ENCODE measurements around the gene RAG2.

DNA sequence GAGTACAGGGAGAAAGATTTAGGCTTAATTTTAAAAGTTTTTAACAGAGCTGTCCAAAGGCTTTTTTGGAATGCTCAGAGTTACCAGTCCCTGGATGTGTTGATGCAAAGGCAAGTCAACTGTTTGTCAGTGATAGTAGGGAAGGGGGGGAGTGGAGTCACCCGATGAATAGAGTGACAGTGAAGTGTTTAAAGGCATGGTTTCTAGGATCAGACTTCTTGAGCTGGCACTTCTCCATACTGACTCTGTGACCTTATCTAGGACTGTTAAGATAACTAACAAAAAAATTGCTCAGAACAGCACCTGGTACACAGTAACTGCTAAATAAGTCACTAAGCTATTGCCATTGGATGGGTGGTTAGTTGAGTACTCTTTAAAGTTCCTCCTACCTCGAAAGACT lies 11.3 kb upstream of the RAG2 start:
- TF ChIP-seq, protein P1, sequence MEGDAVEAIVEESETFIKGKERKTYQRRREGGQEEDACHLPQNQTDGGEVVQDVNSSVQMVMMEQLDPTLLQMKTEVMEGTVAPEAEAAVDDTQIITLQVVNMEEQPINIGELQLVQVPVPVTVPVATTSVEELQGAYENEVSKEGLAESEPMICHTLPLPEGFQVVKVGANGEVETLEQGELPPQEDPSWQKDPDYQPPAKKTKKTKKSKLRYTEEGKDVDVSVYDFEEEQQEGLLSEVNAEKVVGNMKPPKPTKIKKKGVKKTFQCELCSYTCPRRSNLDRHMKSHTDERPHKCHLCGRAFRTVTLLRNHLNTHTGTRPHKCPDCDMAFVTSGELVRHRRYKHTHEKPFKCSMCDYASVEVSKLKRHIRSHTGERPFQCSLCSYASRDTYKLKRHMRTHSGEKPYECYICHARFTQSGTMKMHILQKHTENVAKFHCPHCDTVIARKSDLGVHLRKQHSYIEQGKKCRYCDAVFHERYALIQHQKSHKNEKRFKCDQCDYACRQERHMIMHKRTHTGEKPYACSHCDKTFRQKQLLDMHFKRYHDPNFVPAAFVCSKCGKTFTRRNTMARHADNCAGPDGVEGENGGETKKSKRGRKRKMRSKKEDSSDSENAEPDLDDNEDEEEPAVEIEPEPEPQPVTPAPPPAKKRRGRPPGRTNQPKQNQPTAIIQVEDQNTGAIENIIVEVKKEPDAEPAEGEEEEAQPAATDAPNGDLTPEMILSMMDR (IDR thresholded peaks at IDR 0.05), result no peak
- no peak for TF ChIP-seq ZFX (IDR thresholded peaks at IDR 0.05; ENCODE audit: borderline replicate concordance)
